ENCODE measurements around the gene TAB2. TPM values are rescaled to one million over a fixed set of nuclear protein-coding genes. Genes with fewer than 3 reads are reported as not detected.

The TAB2 gene
- total RNA-seq, 1 experiment from 2014 or later: 14.7 TPM

- Histone ChIP-seq H3K9me2 (replicated peaks; ENCODE audit: low read length) (no peaks in the 10 kb centered on the region), H3K79me2 (ENCODE audit: low read length) (peaks cover 89% of the 10 kb centered on the region), H3K9me3 (ENCODE audit: low read length) (no peaks in the 10 kb centered on the region), H2AFZ (ENCODE audit: low read length) (no peak overlapping the region), H3K27me3 (ENCODE audit: low read length) (no peaks in the 10 kb centered on the region), H3K27ac (ENCODE audit: low read length) (no peak overlapping the region), H3K9ac (ENCODE audit: low read length) (no peak overlapping the region), H3K4me1 (ENCODE audit: insufficient read depth, low read length) (peaks cover 3% of the 10 kb centered on the region; the same call in 1 of the 2 replicates), H3K36me3 (ENCODE audit: low read depth, low read length) (no peaks in the 10 kb centered on the region), H4K20me1 (ENCODE audit: low read length) (0 out of 2 replicates have a peak, but pooled peaks cover 3% of the 10 kb centered on the region), H3K4me3 (ENCODE audit: low read length) (no peak overlapping the region), H3K4me2 (ENCODE audit: low read length) (no peak overlapping the region), H3F3A (ENCODE audit: low read length, unreplicated experiment) (no peaks in the 10 kb centered on the region)
- no TSS peak for BruUV-seq (replicated peaks)
- ATAC-seq: no peak
- no peak for DNase-seq
- POLR2A ChIA-PET (ENCODE audit: unreplicated experiment): no interaction called here
- CTCF ChIA-PET: no interaction called here
- no peak for TF ChIP-seq EZH2 (IDR thresholded peaks at IDR 0.05; ENCODE audit: low read length, unreplicated experiment)
- TF ChIP-seq CTCF (conservative IDR thresholded peaks at IDR 0.05; ENCODE audit: low read depth, low read length): no peak
- intact Hi-C loops (cut with micrococcal nuclease): no loop called here
These were observed 38.7 kb downstream of the TAB2 start for GRCh38 chr6:149356081-149356750.

- no peak overlapping the region for H2AFZ ChIP-seq (ENCODE audit: low read length)
- no peaks in the 10 kb centered on the region for H3F3A ChIP-seq (ENCODE audit: low read length, unreplicated experiment)
- POLR2A ChIA-PET (ENCODE audit: unreplicated experiment): no interaction called here
- no peaks in the 10 kb centered on the region for H3K9me3 ChIP-seq (ENCODE audit: low read length)
- ATAC-seq (no peak), DNase-seq (no peak)
- H3K9ac ChIP-seq (ENCODE audit: low read length): no peak overlapping the region
- no peak for TF ChIP-seq CTCF (conservative IDR thresholded peaks at IDR 0.05; ENCODE audit: low read depth, low read length)
- no peak for TF ChIP-seq EZH2 (IDR thresholded peaks at IDR 0.05; ENCODE audit: low read length, unreplicated experiment)
- no peak for TF ChIP-seq EZH2phosphoT487 (IDR thresholded peaks at IDR 0.05; ENCODE audit: borderline replicate concordance, low read length)
- H3K4me1 ChIP-seq (ENCODE audit: insufficient read depth, low read length): peaks cover 6% of the 10 kb centered on the region
- no peaks in the 10 kb centered on the region for H3K36me3 ChIP-seq (ENCODE audit: low read depth, low read length)
- no peak overlapping the region for H3K4me2 ChIP-seq (ENCODE audit: low read length)
- CTCF ChIA-PET: no interaction called here
- H3K79me2 ChIP-seq (ENCODE audit: low read length): peaks cover 89% of the 10 kb centered on the region
- no peak overlapping the region for H3K4me3 ChIP-seq (ENCODE audit: low read length)
- H3K27ac ChIP-seq (ENCODE audit: low read length): no peak overlapping the region
- intact Hi-C loops (cut with micrococcal nuclease): no loop called here
- no TSS peak for BruUV-seq (replicated peaks)
- no peaks in the 10 kb centered on the region for H3K9me2 ChIP-seq (replicated peaks; ENCODE audit: low read length)
- H3K27me3 ChIP-seq (ENCODE audit: low read length): no peaks in the 10 kb centered on the region
- H4K20me1 ChIP-seq (ENCODE audit: low read length): no peaks in the 10 kb centered on the region
These were observed 40.4 kb downstream of the TAB2 start for GRCh38 chr6:149357726-149358538.

GRCh38 chr6:149359440-149359839, 41.9 kb downstream of the TAB2 start:
- POLR2A ChIA-PET (ENCODE audit: unreplicated experiment): no interaction called here
- Histone ChIP-seq H3F3A (ENCODE audit: low read length, unreplicated experiment) (no peaks in the 10 kb centered on the region), H3K4me1 (ENCODE audit: insufficient read depth, low read length) (peaks cover 11% of the 10 kb centered on the region), H3K4me3 (ENCODE audit: low read length) (no peak overlapping the region), H2AFZ (ENCODE audit: low read length) (no peak overlapping the region), H3K9me3 (ENCODE audit: low read length) (no peaks in the 10 kb centered on the region), H3K36me3 (ENCODE audit: low read depth, low read length) (no peaks in the 10 kb centered on the region), H3K27ac (ENCODE audit: low read length) (no peak overlapping the region), H3K27me3 (ENCODE audit: low read length) (no peaks in the 10 kb centered on the region), H3K9me2 (replicated peaks; ENCODE audit: low read length) (no peaks in the 10 kb centered on the region), H4K20me1 (ENCODE audit: low read length) (no peaks in the 10 kb centered on the region), H3K79me2 (ENCODE audit: low read length) (peaks cover 90% of the 10 kb centered on the region), H3K4me2 (ENCODE audit: low read length) (no peak overlapping the region), H3K9ac (ENCODE audit: low read length) (no peak overlapping the region)
- no TSS peak for BruUV-seq (replicated peaks)
- CTCF ChIA-PET: no interaction called here
- no peak for TF ChIP-seq EZH2 (IDR thresholded peaks at IDR 0.05; ENCODE audit: low read length, unreplicated experiment)
- no peak for TF ChIP-seq EZH2phosphoT487 (IDR thresholded peaks at IDR 0.05; ENCODE audit: borderline replicate concordance, low read length)
- no peak for TF ChIP-seq CTCF (conservative IDR thresholded peaks at IDR 0.05; ENCODE audit: low read depth, low read length)
- ATAC-seq (no peak), DNase-seq (no peak)
- intact Hi-C loops (cut with micrococcal nuclease): no loop called here
